22Rv1 (cell line): ENCODE data around the gene SPATA6.

ENCODE experiments used
- H3K27ac ChIP-seq: fragments of 450-650 bp; 2 replicates; pipeline ENCODE4 v1.5.1; 2017
- ZFX ChIP-seq: fragments of 450-650 bp; IDR thresholded peaks from 2 replicates; pipeline ENCODE4 v1.6.1; 2017; ENCODE audit warnings: antibody characterized with exemption, borderline replicate concordance
- TF ChIP-seq, protein P1 (sequence below): fragments of 450-650 bp; IDR thresholded peaks from 2 replicates; pipeline ENCODE4 v1.5.1; 2017; ENCODE audit warnings: mild to moderate bottlenecking

The SPATA6 gene

GRCh38 chr1:48418742-48419141 is 53.3 kb downstream of the SPATA6 start:
- H3K27ac ChIP-seq: no peak overlapping the region
- TF ChIP-seq, protein P1, sequence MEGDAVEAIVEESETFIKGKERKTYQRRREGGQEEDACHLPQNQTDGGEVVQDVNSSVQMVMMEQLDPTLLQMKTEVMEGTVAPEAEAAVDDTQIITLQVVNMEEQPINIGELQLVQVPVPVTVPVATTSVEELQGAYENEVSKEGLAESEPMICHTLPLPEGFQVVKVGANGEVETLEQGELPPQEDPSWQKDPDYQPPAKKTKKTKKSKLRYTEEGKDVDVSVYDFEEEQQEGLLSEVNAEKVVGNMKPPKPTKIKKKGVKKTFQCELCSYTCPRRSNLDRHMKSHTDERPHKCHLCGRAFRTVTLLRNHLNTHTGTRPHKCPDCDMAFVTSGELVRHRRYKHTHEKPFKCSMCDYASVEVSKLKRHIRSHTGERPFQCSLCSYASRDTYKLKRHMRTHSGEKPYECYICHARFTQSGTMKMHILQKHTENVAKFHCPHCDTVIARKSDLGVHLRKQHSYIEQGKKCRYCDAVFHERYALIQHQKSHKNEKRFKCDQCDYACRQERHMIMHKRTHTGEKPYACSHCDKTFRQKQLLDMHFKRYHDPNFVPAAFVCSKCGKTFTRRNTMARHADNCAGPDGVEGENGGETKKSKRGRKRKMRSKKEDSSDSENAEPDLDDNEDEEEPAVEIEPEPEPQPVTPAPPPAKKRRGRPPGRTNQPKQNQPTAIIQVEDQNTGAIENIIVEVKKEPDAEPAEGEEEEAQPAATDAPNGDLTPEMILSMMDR: no peak
- TF ChIP-seq ZFX: no peak

GRCh38 chr1:48415050-48415449 is 57.0 kb downstream of the SPATA6 start:
- H3K27ac ChIP-seq: no peak overlapping the region
- TF ChIP-seq, protein P1: no peak
- TF ChIP-seq ZFX: no peak

- TF ChIP-seq ZFX: no peak
- TF ChIP-seq, protein P1: no peak
- H3K27ac ChIP-seq: no peak overlapping the region
Measured at GRCh38 chr1:48414264-48414663, 57.7 kb downstream of the SPATA6 start.

GRCh38 chr1:48405940-48406339 is 66.1 kb downstream of the SPATA6 start:
- TF ChIP-seq, protein P1: no peak
- TF ChIP-seq ZFX: no peak
- no peak overlapping the region for H3K27ac ChIP-seq

DNA sequence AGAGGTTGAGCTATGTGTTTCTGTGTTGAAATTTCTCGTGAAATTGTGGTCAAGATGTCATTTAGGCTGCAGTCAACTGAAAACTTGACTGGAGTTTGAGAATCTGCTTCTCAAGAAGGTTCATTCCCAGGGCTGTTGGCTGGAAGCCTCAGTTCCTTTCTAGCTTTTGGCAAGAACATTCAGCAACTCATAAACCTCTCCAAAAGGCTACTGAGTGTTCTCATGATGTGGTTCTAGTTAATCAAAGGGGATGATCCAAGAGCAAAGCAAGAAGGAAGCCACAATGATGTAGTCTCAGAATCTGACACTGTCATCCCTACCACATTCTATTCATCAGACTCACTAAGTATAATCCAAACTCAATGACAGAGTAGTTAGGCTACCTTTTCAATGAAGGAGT is 66.6 kb downstream of the SPATA6 start:
- TF ChIP-seq, protein P1: no peak
- H3K27ac ChIP-seq: no peak overlapping the region

- no peak for TF ChIP-seq ZFX
- TF ChIP-seq, protein P1: no peak
- no peak overlapping the region for H3K27ac ChIP-seq
Measured at GRCh38 chr1:48402599-48402998, 69.4 kb downstream of the SPATA6 start.

- no peak overlapping the region for H3K27ac ChIP-seq
- TF ChIP-seq, protein P1: no peak
- TF ChIP-seq ZFX: no peak
Measured at GRCh38 chr1:48396208-48396607, 75.8 kb downstream of the SPATA6 start.
